HG03064 (cell line): ENCODE results near the gene ARHGDIB.

Experiments used
- ATAC-seq: cut with Tn5 transposase; IDR thresholded peaks from one replicate; pipeline ENCODE4 v1.9.1; 2021; ENCODE audit warnings: low read depth; ENCODE audit not compliant: unreplicated experiment

ARHGDIB gene

GRCh38 chr12:14957551-14958168, 3.7 kb downstream of the ARHGDIB start:
- ATAC-seq, result no peak

- ATAC-seq, result no peak
Measured at GRCh38 chr12:14956905-14957304, 4.5 kb downstream of the ARHGDIB start.

GRCh38 chr12:14956024-14956891, 5.1 kb downstream of the ARHGDIB start:
- ATAC-seq, result peak; percentile 36

- no peak for ATAC-seq
Measured at GRCh38 chr12:14954269-14954668, 7.1 kb downstream of the ARHGDIB start.

- ATAC-seq, result no peak
Measured at GRCh38 chr12:14953752-14954151, 7.6 kb downstream of the ARHGDIB start.

- peak; percentile 46 for ATAC-seq
Measured at GRCh38 chr12:14952299-14952921, 9.0 kb downstream of the ARHGDIB start.

- no peak for ATAC-seq
Measured at GRCh38 chr12:14951851-14952250, 9.6 kb downstream of the ARHGDIB start.

GRCh38 chr12:14950982-14951746, 10.2 kb downstream of the ARHGDIB start:
- ATAC-seq, result no peak

- no peak for ATAC-seq
Measured at GRCh38 chr12:14950421-14950820, 11.0 kb downstream of the ARHGDIB start.

GRCh38 chr12:14949631-14950030, 11.8 kb downstream of the ARHGDIB start:
- ATAC-seq, result no peak

- ATAC-seq, result peak; percentile 94
Measured at GRCh38 chr12:14948672-14949071, 12.7 kb downstream of the ARHGDIB start.

- no peak for ATAC-seq
Measured at GRCh38 chr12:14946861-14947260, 14.5 kb downstream of the ARHGDIB start.

- no peak for ATAC-seq
Measured at GRCh38 chr12:14946162-14946561, 15.2 kb downstream of the ARHGDIB start.

- no peak for ATAC-seq
Measured at GRCh38 chr12:14942196-14942931, 19.0 kb downstream of the ARHGDIB start.

GRCh38 chr12:14941369-14941768, 20.0 kb downstream of the ARHGDIB start:
- no peak for ATAC-seq

GRCh38 chr12:14938301-14938700, 23.1 kb downstream of the ARHGDIB start, which contains the start of gene ERP27:
Gene ERP27 (minus strand): TSS chr12:14938537. CDS start chr12:14938508, 29 bp downstream.
- no peak for ATAC-seq

- ATAC-seq, result no peak
Measured at GRCh38 chr12:14937689-14938088, 23.7 kb downstream of the ARHGDIB start.

- ATAC-seq, result no peak
Measured at GRCh38 chr12:14937014-14937413, 24.4 kb downstream of the ARHGDIB start.

GRCh38 chr12:14936224-14936861, 25.1 kb downstream of the ARHGDIB start:
- no peak for ATAC-seq

- no peak for ATAC-seq
Measured at GRCh38 chr12:14935031-14935430, 26.4 kb downstream of the ARHGDIB start.
